Muscle of back (tissue), 13 donors: ENCODE measurements around the gene ABCB11. TPM values are rescaled to one million over a fixed set of nuclear protein-coding genes. Genes with fewer than 3 reads are reported as not detected.
"Not testable (repeated sequence)": the region's sequence is repeated elsewhere in the genome, so short reads cannot be mapped to it uniquely, and the experiment has no call there.

Experiments used
- DNase-seq, 3 donors: peaks; one replicate each; pipeline versions ENCODE4 v3.0.0 to v3.0.0-alpha.2; 2013
- long read RNA-seq, 9 donors: transcript quantifications; one replicate each; lab custom pipeline, GENCODE V29; 2026
- polyA plus RNA-seq, 10 donors: library from polyadenylated mRNA; unstranded; fragments of 120-200 nt; gene quantifications; one replicate each; pipeline ENCODE4 v1.2.1, GENCODE V29; 2013; ENCODE audit not compliant: insufficient read length in 10 of 10

Gene ABCB11
- polyA plus RNA-seq = under 1 TPM in 3 of 10 donors, not detected in 7; 0.06 to 0.21 (median 0.11) TPM
- long read RNA-seq, donor 1 = 0 reads
- long read RNA-seq, donor 2 = 0 reads
- long read RNA-seq, donor 3 = 0 reads
- long read RNA-seq, donor 4 = 0 reads
- long read RNA-seq, donor 5 = 0 reads
- long read RNA-seq, donor 6 = 0 reads
- long read RNA-seq, donor 7 = 0 reads
- long read RNA-seq, donor 8 = 0 reads
- long read RNA-seq, donor 9 = 0 reads

- DNase-seq = no peak
Observed at GRCh38 chr2:169031202-169031601, at the start of gene ABCB11. Gene ABCB11, minus strand, starts transcription at chr2:169031324. Its CDS starts 13,199 bp downstream, at chr2:169018125.

DNA sequence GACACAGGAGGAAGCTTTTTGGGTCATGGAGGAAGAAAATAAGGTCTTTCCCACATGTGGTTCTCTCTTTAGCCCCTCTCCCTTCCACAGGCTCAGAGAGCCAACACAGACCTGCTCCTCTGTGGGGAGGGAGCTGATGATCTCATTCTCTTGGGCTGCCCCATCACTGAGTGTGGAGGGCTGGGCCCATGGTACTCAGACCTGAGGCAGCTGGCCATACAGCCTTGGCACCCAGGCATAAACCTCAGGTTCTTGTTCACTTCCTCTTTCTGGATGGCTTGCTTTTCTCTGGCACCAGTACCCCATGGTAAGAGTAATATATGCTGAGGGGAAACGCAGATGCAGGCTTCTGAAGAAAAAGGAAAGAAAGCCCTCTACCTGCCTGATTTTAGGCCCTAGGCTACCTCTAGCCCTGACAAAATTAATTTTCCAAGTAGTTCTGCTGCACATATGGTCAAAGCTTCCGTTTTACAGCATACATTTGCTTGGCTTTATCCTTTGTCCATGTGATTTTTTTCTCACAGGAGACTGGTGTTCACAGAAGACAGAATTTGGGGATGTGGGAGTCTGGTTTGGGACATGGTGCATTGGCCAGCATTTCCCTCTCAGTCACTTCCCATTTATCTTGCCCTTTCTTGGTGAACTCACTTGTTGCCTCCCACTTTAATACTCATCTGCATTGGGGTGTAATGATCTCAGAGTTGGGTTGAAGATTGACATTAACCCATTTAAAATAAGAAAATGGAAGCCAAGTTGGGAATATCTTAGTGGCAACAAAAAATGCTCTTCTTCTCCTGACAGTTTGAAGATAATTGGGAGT is 49.3 kb upstream of the ABCB11 start:
- DNase-seq = no peak

DNA sequence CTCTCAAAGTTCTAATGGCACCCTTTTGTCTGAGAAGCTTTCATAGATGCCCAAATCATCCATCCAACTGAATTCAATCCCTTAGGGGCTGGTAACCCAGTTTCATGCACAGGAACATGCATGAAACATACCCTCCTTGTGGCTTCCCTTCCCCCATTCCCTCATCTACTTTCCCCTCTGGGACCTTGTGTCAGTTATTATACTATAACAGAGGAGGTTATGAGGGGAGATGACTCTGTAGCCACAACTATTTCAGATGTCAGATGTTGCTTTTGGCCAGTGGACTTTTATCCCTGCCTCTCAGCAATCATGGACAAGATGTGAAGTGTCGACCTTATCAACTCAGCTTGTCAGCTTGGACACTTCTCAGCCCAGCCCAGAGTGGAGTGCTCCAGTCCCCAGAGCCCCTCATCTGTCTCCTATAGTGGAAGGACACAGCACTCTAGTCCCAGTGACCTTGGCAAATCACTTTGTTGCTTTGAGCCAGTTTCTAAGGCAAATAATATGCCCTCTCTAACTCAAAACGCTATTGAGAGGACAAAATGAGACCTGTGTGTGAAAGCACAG is 46.6 kb upstream of the ABCB11 start:
- DNase-seq = no peak

- no peak for DNase-seq
Observed at GRCh38 chr2:169073963-169074751, 43.0 kb upstream of the ABCB11 start.

GRCh38 chr2:169073211-169073962 is 42.3 kb upstream of the ABCB11 start:
- no peak for DNase-seq

DNA sequence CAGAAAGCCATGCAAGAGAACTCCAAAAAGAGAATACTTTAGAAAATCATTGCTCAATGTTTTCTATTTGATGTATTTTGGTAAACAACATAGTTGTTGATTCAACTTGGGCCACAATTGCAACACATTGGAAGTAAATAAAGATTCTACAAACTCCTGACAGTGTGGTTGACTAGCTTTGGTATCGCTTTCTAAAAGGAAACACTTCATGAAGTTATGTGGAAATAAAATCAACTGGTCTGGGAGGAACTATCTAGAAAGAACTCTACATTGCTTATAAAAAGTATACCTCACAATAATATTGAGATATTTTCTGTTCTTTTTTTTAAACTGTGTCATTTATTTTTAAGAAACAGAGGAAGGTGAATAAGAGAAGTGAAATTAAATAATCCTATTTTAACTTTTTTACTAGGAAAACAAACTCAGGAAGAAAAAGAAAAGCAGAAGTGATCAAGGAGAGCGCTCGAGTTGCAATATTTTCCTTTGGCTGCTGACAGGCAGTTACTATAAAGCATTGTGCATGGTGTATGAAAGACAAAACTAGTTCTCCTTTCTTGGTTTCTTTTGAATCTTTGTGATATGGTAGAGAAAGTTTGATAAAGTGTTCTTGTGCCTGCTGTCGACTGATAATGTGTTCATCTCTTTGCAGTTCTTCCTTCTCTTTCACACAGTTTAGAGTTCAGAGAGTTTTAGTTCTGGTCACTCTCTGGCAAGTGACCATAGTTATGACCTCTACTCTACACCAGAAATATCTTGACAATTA is 41.2 kb upstream of the ABCB11 start:
- no peak for DNase-seq

DNA sequence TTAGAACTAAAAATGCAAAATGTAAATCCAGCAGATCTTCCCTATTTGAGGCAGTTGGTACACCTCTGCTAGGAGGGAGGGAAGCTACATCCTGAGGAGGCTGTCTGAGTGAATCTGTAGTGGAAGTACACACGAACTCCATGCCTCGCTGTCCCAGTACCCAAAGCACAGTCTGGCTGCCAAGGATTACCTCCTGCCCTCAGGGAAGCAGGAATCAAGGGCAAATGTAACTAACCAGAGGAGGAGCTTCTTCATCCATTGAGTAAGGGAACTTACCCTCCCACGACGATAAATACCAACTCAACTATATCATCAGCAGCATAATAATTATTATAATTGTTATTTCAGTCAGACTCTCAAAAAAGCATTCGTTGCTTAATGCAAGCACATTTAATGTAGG is 40.3 kb upstream of the ABCB11 start:
- no peak for DNase-seq

- no peak for DNase-seq
Observed at GRCh38 chr2:169069833-169070232, 38.7 kb upstream of the ABCB11 start.

GRCh38 chr2:169069341-169069740 is 38.2 kb upstream of the ABCB11 start, which contains the start of gene DHRS9:
Gene DHRS9, plus strand, starts transcription at chr2:169069563. Its CDS starts 12,019 bp downstream, at chr2:169081582.
- no peak for DNase-seq

DNA sequence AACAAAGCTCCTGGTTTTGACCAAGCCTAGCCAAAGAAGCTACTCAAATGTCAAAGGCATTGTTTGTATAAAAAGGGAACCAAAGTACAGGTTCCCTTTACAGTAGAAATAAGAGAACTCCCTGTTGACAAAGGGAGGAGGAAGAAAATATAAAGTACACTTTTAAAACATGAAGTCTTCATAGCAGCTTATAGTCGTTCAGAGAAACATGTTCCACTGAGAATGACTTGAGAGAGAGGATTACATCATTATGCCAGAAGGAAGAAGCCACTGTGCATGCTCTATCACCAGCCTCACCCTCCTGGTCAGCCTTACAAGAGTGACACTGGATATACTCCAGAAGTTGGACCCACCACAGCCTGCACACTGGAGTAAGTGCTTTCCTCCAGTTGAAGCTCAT is 35.8 kb upstream of the ABCB11 start:
- no peak for DNase-seq

DNA sequence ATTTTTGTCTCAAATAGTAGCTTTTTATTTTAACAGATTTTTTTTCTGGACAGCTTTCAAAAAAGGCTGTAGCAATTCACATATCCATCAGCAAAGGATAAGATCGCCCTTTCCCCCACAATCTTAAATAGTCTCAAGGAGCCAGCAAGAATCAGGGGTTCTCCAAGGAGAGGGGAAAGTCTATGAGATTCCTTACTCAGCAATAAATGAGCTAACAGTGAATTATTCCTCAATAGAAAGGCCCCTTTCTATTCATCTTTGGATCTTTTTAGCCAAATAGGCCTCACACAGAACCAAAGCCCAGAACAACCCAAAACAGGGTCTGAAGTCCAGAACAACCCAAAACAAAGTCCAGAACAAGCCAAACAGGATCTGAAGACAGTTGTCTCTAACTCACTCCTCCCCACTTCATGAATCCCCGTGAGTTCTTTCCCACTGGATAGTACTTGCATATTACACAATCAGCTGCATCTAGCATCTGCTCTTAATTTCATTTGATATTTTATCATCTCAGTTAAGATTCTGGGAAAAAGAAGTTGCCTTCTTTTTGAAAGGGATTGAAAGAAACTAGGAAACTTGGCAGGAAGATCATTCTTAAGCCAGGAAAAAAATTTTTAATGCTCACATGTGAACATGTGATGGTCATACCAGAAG is 34.9 kb upstream of the ABCB11 start:
- peak in 1 of 3 donors; percentile 30 for DNase-seq

- no peak for DNase-seq
Observed at GRCh38 chr2:169065422-169065821, 34.3 kb upstream of the ABCB11 start.

GRCh38 chr2:169064199-169064598 is 33.1 kb upstream of the ABCB11 start:
- DNase-seq = not testable (repeated sequence)

DNA sequence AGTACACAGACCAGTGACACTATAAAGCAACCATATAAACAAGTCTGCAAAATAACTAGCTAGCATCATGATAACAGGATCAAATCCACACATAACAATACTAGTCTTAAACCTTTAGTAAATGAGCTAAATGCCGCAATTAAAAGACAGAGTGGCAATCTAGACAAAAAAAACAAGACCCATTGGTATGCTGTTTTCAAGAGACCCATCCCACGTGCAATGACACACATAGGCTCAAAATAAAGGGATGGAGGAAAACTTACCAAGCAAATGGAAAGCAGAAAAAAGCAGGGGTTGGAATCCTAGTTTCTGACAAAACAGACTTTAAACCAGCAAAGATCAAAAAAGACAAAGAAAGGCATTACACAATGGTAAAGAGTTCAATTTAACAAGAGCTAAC is 23.5 kb upstream of the ABCB11 start:
- DNase-seq = not testable (repeated sequence)

DNA sequence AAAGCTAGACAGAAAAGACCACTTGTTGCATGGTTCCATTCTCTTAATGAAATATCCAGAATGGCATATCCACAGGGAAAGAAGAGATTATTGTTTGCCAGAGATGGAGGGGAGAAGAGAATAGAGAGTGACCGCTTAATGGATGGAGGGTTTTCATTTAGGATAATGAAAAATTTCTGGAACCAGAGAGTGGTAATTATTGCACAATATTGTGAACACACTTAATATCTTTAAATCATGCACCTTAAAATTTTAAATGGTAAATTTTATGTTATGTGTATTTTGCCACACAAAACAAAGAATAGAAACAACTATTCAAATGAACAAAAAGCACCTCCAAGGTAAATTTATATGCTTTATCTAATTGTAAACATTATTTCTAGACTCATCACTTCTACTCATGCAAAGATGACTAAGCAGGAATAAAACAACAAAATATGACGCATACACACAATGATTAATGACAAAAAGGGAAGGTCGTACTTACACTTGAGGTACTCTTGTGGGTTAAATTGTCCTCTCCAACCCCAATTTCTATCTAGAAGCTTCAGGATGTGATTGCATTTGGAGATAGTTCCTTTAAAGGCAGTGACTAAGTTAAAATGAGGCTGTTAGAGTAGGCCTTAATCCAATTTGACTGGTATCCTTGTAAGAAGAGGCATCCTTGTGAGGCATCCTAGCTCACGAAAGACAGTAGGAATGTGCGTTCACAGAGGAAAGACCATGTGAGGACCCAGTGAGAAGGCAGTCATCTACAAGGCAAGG is 19.5 kb upstream of the ABCB11 start:
- no peak for DNase-seq

DNA sequence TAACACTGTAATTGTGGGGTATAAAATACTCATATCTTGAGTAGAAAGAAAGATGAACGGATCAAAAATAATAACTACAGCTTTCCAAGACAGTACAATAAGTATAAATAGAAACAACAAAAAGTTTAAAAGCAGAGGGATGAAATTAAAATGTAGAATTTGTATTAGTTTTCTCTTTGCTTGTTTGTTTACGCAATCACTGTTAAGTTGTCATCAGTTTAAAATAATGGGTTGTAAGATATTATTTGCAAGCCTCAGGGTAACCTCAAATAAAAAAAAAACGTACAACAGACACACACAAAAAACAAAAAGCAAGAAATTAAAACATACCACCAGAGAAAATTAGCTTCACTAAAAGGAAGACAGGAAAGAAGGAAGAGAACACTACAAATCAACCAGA is 18.0 kb upstream of the ABCB11 start:
- DNase-seq = no peak

DNA sequence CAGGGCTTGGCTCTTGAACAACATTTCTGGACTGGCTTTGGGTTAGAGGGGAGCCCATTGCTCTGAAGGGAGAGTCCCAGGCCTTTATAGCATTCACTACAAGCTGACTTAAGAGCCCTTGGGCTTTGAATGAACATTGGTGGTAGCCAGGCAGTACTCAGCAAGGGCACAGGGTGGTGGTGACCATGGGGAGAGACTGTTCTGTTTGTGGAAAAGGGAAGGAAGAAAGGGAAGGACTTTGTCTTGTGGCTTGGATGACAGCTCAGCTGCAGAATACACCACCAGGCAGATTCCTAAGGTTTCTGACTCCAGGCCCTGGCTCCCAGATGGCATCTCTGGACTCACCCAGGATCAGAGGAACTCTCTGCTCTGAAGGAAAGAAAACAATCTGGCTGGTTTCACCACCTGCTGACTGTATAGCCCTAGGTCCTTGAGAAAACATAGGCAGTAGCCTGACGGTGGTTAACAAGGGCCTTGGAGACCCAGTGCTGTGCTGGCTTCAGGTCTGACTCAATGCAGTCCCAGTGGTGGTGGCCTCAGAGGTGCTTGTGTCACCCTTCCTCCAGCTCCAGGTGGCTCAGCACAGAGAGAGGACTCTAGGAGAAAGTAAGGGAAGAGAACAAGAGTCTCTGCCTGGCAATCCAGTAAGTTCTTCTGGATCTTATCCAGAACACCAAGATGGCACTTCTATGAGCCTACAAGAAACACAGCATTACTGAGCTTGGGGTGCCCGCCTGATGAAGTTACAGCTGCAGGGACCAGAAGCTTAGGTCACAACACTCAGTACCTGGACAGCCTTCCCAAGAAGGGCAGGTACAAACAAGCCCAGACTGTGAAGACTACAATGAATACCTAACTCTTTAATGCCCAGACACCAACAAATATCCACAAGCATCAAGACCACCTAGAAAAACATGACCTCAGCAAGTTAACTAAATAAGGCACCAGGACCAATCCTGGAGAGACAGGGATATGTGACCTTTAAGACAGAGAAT is 16.4 kb upstream of the ABCB11 start:
- no peak for DNase-seq
